K562 (cell line): ENCODE data around the gene PLEKHO2. TPM values are rescaled to one million over a fixed set of nuclear protein-coding genes. Genes with fewer than 3 reads are reported as not detected.

Source experiments
- ATAC-seq: fragments of 200-7000 bp; cut with Tn5 transposase; 3 replicates; pipeline ENCODE4 v1.9.1; 2020; ENCODE audit warnings: moderate library complexity
- BruUV-seq: library from RNA; stranded (reverse); fragments of 400-500 nt; replicated peaks from 2 replicates; lab custom pipeline; 2021; lab: Mats Ljungman, UMichigan
- CTCF ChIA-PET: fragments of 300-600 bp; formaldehyde crosslinking; extraction: SDS; loops from one replicate; lab custom pipeline; 2021; ENCODE audit warnings: low intra/inter-chr PET ratio; lab: Yijun Ruan, JAX
- POLR2A ChIA-PET: fragments of 300-600, 350-650 bp; sonication (Branson Sonifier 250); formaldehyde crosslinking; extraction: SDS; loops from one replicate; lab custom pipeline; 2021; ENCODE audit warnings: antibody characterized with exemption, inconsistent platforms; lab: Yijun Ruan, JAX
- DNase-seq, 4 experiments: peaks; one replicate each; pipeline versions ENCODE4 v3.0.0 to v3.0.0-alpha.2; 2011 to 2018; ENCODE audit warnings: low spot score in 3 of 4, mixed read lengths in 3 of 4; ENCODE audit errors: extremely low read depth in 1 of 4
- FAIRE-seq: peaks from 2 replicates; lab custom pipeline; 2011; peaks lifted over from hg19 to GRCh38; lab: Jason Lieb, UNC
- H2AFZ ChIP-seq: 2 replicates; pipeline ENCODE4 v1.6.0; 2011; ENCODE audit warnings: low read depth, low read length, control low read depth, inconsistent platforms
- H3K27ac ChIP-seq: fragments of 200-600 bp; 3 replicates; pipeline ENCODE4 v1.8.0; 2011; ENCODE audit warnings: low read depth, mild to moderate bottlenecking, control low read depth, inconsistent platforms, low read length, moderate library complexity, mixed read lengths; ENCODE audit errors: extremely low read depth
- H3K27me3 ChIP-seq, 2 experiments: fragments of 300-600 bp in 1 of 2; 2 replicates in 1 of 2; 3 replicates in 1 of 2; pipeline versions ENCODE4 v1.6.0 to v1.8.0; 2011; ENCODE audit warnings: inconsistent platforms in 2 of 2, low read length in 2 of 2, mild to moderate bottlenecking in 1 of 2, mixed read lengths in 1 of 2, moderate library complexity in 1 of 2; ENCODE audit not compliant: control insufficient read depth in 2 of 2, insufficient read depth in 2 of 2
- H3K36me3 ChIP-seq: fragments of 300-600 bp; 3 replicates; pipeline ENCODE4 v1.8.0; 2011; ENCODE audit warnings: mild to moderate bottlenecking, low read length, inconsistent platforms; ENCODE audit not compliant: control insufficient read depth, insufficient read depth
- H3K4me1 ChIP-seq, 2 experiments: fragments of 200-600 bp in 1 of 2; replicated peaks in 1 of 2; 2 replicates in 1 of 2; 3 replicates in 1 of 2; pipeline versions ENCODE4 v1.5.1 to v1.8.0; 2011; ENCODE audit warnings: inconsistent platforms in 2 of 2, low read length in 2 of 2, mild to moderate bottlenecking in 1 of 2, mixed read lengths in 1 of 2, moderate library complexity in 1 of 2; ENCODE audit not compliant: control insufficient read depth in 2 of 2, insufficient read depth in 2 of 2
- H3K4me2 ChIP-seq: 2 replicates; pipeline ENCODE4 v1.6.1; 2011; ENCODE audit warnings: low read length, control low read depth, inconsistent platforms, mixed read lengths; ENCODE audit not compliant: insufficient read depth
- H3K4me3 ChIP-seq: fragments of 200-600 bp; sonication (generic), shearing (Covaris generic); 2 replicates; pipeline ENCODE4 v1.5.1; 2016; ENCODE audit warnings: control low read depth, inconsistent platforms
- H3K79me2 ChIP-seq: fragments of 200-600 bp; 3 replicates; pipeline ENCODE4 v1.8.0; 2011; ENCODE audit warnings: low read length, inconsistent platforms; ENCODE audit not compliant: control insufficient read depth, insufficient read depth
- H3K9ac ChIP-seq, 2 experiments: 2 replicates each; pipeline versions ENCODE4 v1.6.0 to v1.6.1; 2011; ENCODE audit warnings: low read depth in 2 of 2, low read length in 2 of 2, control low read depth in 1 of 2, inconsistent platforms in 1 of 2, mild to moderate bottlenecking in 1 of 2, mixed read lengths in 1 of 2; ENCODE audit not compliant: insufficient read depth in 1 of 2
- H3K9me1 ChIP-seq: one replicate; pipeline ENCODE4 v1.6.0; 2011; ENCODE audit warnings: inconsistent platforms, mild to moderate bottlenecking, low read length, moderate library complexity; ENCODE audit not compliant: control insufficient read depth, insufficient read depth
- H3K9me3 ChIP-seq: replicated peaks from 2 replicates; pipeline ENCODE4 v1.5.1; 2011; ENCODE audit warnings: low read depth, low read length, inconsistent platforms; ENCODE audit not compliant: control insufficient read depth, insufficient read depth
- H4K20me1 ChIP-seq: replicated peaks from 2 replicates; pipeline ENCODE4 v1.6.1; 2011; ENCODE audit warnings: low read length, inconsistent platforms, mixed read lengths; ENCODE audit not compliant: control insufficient read depth, insufficient read depth
- ARID1B ChIP-seq: fragments of 450-650 bp; IDR thresholded peaks from 2 replicates; pipeline ENCODE4 v1.6.1; 2016; ENCODE audit warnings: antibody characterized with exemption, mild to moderate bottlenecking, inconsistent platforms
- ARID2 ChIP-seq: fragments of 450-650 bp; IDR thresholded peaks from 2 replicates; pipeline ENCODE4 v1.6.1; 2017; ENCODE audit warnings: antibody characterized with exemption, mild to moderate bottlenecking
- SMAD4 ChIP-seq: fragments of 250-450 bp; sonication (Bioruptor Pico); conservative IDR thresholded peaks from 2 replicates; pipeline ENCODE4 v1.8.0; 2021; ENCODE audit warnings: inconsistent platforms, mild to moderate bottlenecking, moderate library complexity
- WGBS: fragments of 100-300 bp; shearing (Covaris generic); methylation state at CpG from one replicate; pipeline ENCODE4 v1.1.6; 2016; ENCODE audit warnings: low coverage, mixed read lengths; ENCODE audit not compliant: insufficient coverage; ENCODE audit errors: missing lambda C conversion rate; 5-methylcytosine and 5-hydroxymethylcytosine counted together
- in situ Hi-C: fragments of 300-500 bp; cut with MboI; formaldehyde crosslinking; loops from 4 replicates; pipeline ENCODE4 v1.15.0; 2018; ENCODE audit warnings: inconsistent platforms, mixed read lengths
- intact Hi-C: fragments of 100-400 bp; cut with micrococcal nuclease; formaldehyde crosslinking; loops from 2 replicates; pipeline ENCODE4 v1.14.2; 2022
- polyA plus RNA-seq, 8 experiments: library from polyadenylated mRNA; depleted of rRNA in 4 of 8; stranded (reverse) in 5 of 8; unstranded in 3 of 8; fragments of >200 nt; fragmentation: Nextera tagmentation in 2 of 8; fragmentation: Illumina TruSeq in 1 of 8; extraction: Ambion mirVana in 2 of 8; extraction: Trizol in 1 of 8; gene quantifications; 2 replicates each; pipeline versions ENCODE4 v1.2.1 to v1.2.3, GENCODE V29; 2011 to 2014; ENCODE audit warnings: inconsistent platforms in 1 of 8, missing spikeins in 1 of 8
- total RNA-seq, 7 experiments: library from RNA; depleted of rRNA in 6 of 7; stranded (reverse); fragments of >200 nt in 6 of 7; fragmentation: Illumina TruSeq in 2 of 7; extraction: Trizol in 2 of 7; gene quantifications; 2 replicates each; pipeline versions ENCODE4 v1.2.1 to v1.2.3, GENCODE V29; 2011 to 2021; ENCODE audit warnings: low replicate concordance in 1 of 7
- TF ChIP-seq, protein P1 (sequence below): fragments of 250-450 bp; sonication (Bioruptor Pico); IDR thresholded peaks from 2 replicates; pipeline ENCODE4 v1.6.1; 2021; ENCODE audit warnings: mild to moderate bottlenecking
- TF ChIP-seq, protein P2 (sequence below), 2 experiments: fragments of 150-350 bp in 1 of 2; IDR thresholded peaks; 2 replicates each; pipeline ENCODE4 v1.6.1; 2012 to 2016; ENCODE audit warnings: low read depth in 2 of 2, low read length in 2 of 2, mild to moderate bottlenecking in 1 of 2, moderate library complexity in 1 of 2
- TF ChIP-seq, protein P3 (sequence below): fragments of 200-800 bp; sonication (Bioruptor generic); IDR thresholded peaks from 2 replicates; pipeline ENCODE4 v1.6.1; 2017; ENCODE audit warnings: missing genetic modification characterization, missing compliant biosample characterization

PLEKHO2 gene
- total and polyA plus RNA-seq, 9 of the 15 experiments (the other 6 are each of a cell fraction or from before 2014, with no cell fraction given), result 0.24 to 8.8 (median 5.5) TPM

DNA sequence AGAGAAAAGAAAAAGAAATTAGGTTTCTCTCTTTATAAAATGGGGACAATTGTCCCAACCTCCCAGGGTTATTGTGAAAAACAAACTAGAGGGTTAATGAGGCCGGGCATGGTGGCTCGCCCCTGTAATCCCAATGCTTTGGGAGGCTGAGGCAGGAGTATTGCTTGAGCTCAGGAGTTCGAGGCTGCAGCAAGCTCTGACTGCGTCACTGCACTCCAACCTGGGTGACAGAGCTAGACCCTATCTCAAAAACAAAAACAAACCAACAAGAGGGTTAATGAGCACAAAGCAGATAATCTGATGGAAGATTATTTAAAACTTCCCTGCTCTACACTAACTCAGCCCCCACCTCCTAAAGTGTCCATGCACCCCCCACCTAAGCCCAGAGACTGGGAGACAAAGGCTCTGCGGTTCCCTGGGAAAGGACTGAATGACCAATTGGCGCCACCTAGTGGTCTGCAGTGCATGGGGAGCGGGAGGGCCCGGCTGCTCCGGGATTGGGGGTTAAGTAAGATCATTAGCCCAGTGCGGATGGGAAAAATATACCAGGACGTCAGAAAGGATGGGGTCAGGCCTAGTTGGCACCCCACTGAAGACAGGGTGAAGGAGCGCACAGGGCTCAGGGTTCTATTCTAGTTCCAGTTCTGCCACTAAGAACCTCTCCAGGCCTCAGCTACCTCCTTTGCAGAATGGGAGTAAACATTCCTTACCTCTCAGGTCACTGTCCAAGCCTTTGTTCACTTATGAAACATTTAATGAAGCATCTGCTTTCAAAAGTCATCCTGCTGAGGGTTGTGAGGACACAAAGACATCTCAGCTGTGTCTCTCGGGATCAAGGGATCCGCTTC, 31.8 kb upstream of the PLEKHO2 start:
- no peaks in the 10 kb centered on the region for H4K20me1 ChIP-seq
- intact Hi-C loops (loop anchor here (1.0 to 10.0 kb wide), 5 partner anchors 43 to 123 kb away; no protein-coding TSS in a partner anchor), in situ Hi-C loops (loop anchor here (5.0 kb wide), 1 partner anchor 78 kb away; no protein-coding TSS in a partner anchor)
- ChIA-PET POLR2A (interaction anchor here (1.3 to 2.0 kb wide), 4 partner anchors 10 to 68 kb away, joined by 3 to 10 read pairs (median 4); partner anchors contain the start of gene PIF1), CTCF (interaction anchor here (0.6 to 2.1 kb wide), 8 partner anchors 43 to 124 kb away, joined by 3 to 11 read pairs (median 4); no protein-coding TSS in a partner anchor)
- peaks cover 13% of the 10 kb centered on the region in 2 experiments for H3K4me1 ChIP-seq
- H3K9ac ChIP-seq, result no peak overlapping the region
- FAIRE-seq (peak; percentile 77), DNase-seq (peak; percentile 84 to 90 (median 88)), ATAC-seq (peak; percentile 91)
- no peaks in the 10 kb centered on the region for H3K9me3 ChIP-seq
- peaks cover 3 to 7% of the 10 kb centered on the region in 2 experiments; a peak in 2 of 5 replicates for H3K27me3 ChIP-seq
- no peak overlapping the region for H2AFZ ChIP-seq
- no peak overlapping the region for H3K27ac ChIP-seq
- H3K9me1 ChIP-seq, result no peaks in the 10 kb centered on the region
- H3K79me2 ChIP-seq, result no peaks in the 10 kb centered on the region
- no peaks in the 10 kb centered on the region for H3K36me3 ChIP-seq
- 19% methylated on average over 14 of the region's 14 CpGs for WGBS
- no peak overlapping the region for H3K4me2 ChIP-seq
- no TSS peak for BruUV-seq
- H3K4me3 ChIP-seq, result no peak overlapping the region
- TF ChIP-seq, protein P1, sequence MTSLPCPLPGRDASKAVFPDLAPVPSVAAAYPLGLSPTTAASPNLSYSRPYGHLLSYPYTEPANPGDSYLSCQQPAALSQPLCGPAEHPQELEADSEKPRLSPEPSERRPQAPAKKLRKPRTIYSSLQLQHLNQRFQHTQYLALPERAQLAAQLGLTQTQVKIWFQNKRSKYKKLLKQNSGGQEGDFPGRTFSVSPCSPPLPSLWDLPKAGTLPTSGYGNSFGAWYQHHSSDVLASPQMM (CRISPR knock-in tag), result no peak
- TF ChIP-seq ARID2, result peak; percentile 50; the same call in 1 of the 2 replicates
- TF ChIP-seq ARID1B, result 0 out of 2 replicates have a peak, but pooled peaks have one; percentile 22
- TF ChIP-seq, protein P2, sequence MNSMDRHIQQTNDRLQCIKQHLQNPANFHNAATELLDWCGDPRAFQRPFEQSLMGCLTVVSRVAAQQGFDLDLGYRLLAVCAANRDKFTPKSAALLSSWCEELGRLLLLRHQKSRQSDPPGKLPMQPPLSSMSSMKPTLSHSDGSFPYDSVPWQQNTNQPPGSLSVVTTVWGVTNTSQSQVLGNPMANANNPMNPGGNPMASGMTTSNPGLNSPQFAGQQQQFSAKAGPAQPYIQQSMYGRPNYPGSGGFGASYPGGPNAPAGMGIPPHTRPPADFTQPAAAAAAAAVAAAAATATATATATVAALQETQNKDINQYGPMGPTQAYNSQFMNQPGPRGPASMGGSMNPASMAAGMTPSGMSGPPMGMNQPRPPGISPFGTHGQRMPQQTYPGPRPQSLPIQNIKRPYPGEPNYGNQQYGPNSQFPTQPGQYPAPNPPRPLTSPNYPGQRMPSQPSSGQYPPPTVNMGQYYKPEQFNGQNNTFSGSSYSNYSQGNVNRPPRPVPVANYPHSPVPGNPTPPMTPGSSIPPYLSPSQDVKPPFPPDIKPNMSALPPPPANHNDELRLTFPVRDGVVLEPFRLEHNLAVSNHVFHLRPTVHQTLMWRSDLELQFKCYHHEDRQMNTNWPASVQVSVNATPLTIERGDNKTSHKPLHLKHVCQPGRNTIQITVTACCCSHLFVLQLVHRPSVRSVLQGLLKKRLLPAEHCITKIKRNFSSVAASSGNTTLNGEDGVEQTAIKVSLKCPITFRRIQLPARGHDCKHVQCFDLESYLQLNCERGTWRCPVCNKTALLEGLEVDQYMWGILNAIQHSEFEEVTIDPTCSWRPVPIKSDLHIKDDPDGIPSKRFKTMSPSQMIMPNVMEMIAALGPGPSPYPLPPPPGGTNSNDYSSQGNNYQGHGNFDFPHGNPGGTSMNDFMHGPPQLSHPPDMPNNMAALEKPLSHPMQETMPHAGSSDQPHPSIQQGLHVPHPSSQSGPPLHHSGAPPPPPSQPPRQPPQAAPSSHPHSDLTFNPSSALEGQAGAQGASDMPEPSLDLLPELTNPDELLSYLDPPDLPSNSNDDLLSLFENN (IDR thresholded peaks at IDR 0.05; ENCODE audit: low read depth in 2 of 2, low read length in 2 of 2), result 0 out of 4 replicates have a peak, but pooled peaks of 1 of the 2 experiments have one; percentile 25
- TF ChIP-seq, protein P3, sequence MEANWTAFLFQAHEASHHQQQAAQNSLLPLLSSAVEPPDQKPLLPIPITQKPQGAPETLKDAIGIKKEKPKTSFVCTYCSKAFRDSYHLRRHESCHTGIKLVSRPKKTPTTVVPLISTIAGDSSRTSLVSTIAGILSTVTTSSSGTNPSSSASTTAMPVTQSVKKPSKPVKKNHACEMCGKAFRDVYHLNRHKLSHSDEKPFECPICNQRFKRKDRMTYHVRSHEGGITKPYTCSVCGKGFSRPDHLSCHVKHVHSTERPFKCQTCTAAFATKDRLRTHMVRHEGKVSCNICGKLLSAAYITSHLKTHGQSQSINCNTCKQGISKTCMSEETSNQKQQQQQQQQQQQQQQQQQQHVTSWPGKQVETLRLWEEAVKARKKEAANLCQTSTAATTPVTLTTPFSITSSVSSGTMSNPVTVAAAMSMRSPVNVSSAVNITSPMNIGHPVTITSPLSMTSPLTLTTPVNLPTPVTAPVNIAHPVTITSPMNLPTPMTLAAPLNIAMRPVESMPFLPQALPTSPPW (CRISPR knock-in tag), result peak; percentile 17; the same call in 1 of the 2 replicates
- 0 out of 2 replicates have a peak, but pooled peaks have one; percentile 21 for TF ChIP-seq SMAD4
